Right lobe of liver (tissue), 4 donors: ENCODE data around the gene HES3.

Experiments
- CTCF ChIP-seq, 4 donors: fragments of 200-600 bp in 3 of 4; fragments of 450-650 bp in 1 of 4; IDR thresholded peaks; one replicate each; pipeline versions ENCODE4 v1.5.1 to v1.8.0; 2016 to 2022; ENCODE audit warnings: antibody characterized with exemption in 4 of 4, mild to moderate bottlenecking in 2 of 4
- POLR2A ChIP-seq: fragments of 450-650 bp; IDR thresholded peaks from one replicate; pipeline ENCODE4 v1.6.1; 2017; ENCODE audit warnings: antibody characterized with exemption, mild to moderate bottlenecking
- donor health status: DM: no; HTN: no; CAD: no.
- donor health status: DM: no; HTN: no; CAD: no.
- donor health status: DM: no; HTN: yes; CAD: no.

GRCh38 chr1:6287431-6287886 is 43.5 kb downstream of the HES3 start:
- TF ChIP-seq CTCF (IDR thresholded peaks at IDR 0.05): no peak
- TF ChIP-seq POLR2A: no peak
